ENCODE measurements around the gene MTRR. TPM values are rescaled to one million over a fixed set of nuclear protein-coding genes. Genes with fewer than 3 reads are reported as not detected.

Gene MTRR
- total and polyA plus RNA-seq, 9 of the 15 experiments (the other 6 are each of a cell fraction or from before 2014, with no cell fraction given), result 39.3 to 84.6 (median 66.2) TPM

- no peak for TF ChIP-seq ATF3 (IDR thresholded peaks at IDR 0.05)
- no peak for TF ChIP-seq ATF3 (CRISPR knock-in tag; conservative IDR thresholded peaks at IDR 0.05)
These were observed 11.6 kb upstream of the MTRR start (continued) for GRCh38 chr5:7857361-7857760.

GRCh38 chr5:7857926-7858632, 10.9 kb upstream of the MTRR start:
- ATAC-seq (peak; percentile 81), DNase-seq (ENCODE audit: extremely low read depth in 1 of 4, low spot score in 3 of 4) (peak in 2 of 4 experiments; percentile 35 to 51), FAIRE-seq (peak; percentile 11)
- H3K9me1 ChIP-seq (ENCODE audit: control insufficient read depth, insufficient read depth, low read length), result no peaks in the 10 kb centered on the region
- intact Hi-C loops (cut with micrococcal nuclease) (loop anchor here (5.0 kb wide), 2 partner anchors 41 to 101 kb away; no protein-coding TSS in a partner anchor), in situ Hi-C loops (cut with MboI) (no loop called here)
- H3K4me3 ChIP-seq, result no peak overlapping the region
- H3K36me3 ChIP-seq (ENCODE audit: control insufficient read depth, insufficient read depth, low read length), result peaks cover 42% of the 10 kb centered on the region
- 42% methylated on average over 9 of the region's 9 CpGs for WGBS (ENCODE audit: insufficient coverage, low coverage, missing lambda C conversion rate)
- peaks cover 0 to 10% of the 10 kb centered on the region in 2 experiments; a peak in 4 of 5 replicates for H3K4me1 ChIP-seq (replicated peaks in 1 of 2; ENCODE audit: control insufficient read depth in 2 of 2, insufficient read depth in 2 of 2, low read length in 2 of 2)
- H2AFZ ChIP-seq (ENCODE audit: low read depth, low read length), result no peak overlapping the region
- H3K27ac ChIP-seq (ENCODE audit: extremely low read depth, low read depth, low read length), result no peak overlapping the region; the same call in 2 of the 3 replicates
- H3K79me2 ChIP-seq (ENCODE audit: control insufficient read depth, insufficient read depth, low read length), result no peaks in the 10 kb centered on the region
- BruUV-seq (replicated peaks), result no TSS peak
- ChIA-PET CTCF (ENCODE audit: low intra/inter-chr PET ratio) (interaction anchor here (0.6 kb wide), 1 partner anchor 39 kb away, joined by 3 read pairs; no protein-coding TSS in a partner anchor), POLR2A (interaction anchor here (0.8 to 1.1 kb wide), 3 partner anchors 10 to 14 kb away, joined by 3 to 8 read pairs (median 4); partner anchors contain the start of gene FASTKD3)
- H3K4me2 ChIP-seq (ENCODE audit: insufficient read depth, low read length), result no peak overlapping the region
- no peaks in the 10 kb centered on the region for H3K9me3 ChIP-seq (replicated peaks; ENCODE audit: control insufficient read depth, insufficient read depth, low read depth, low read length)
- H3K9ac ChIP-seq (ENCODE audit: insufficient read depth in 1 of 2, low read depth in 2 of 2, low read length in 2 of 2), result no peak overlapping the region
- H3K27me3 ChIP-seq (ENCODE audit: control insufficient read depth in 2 of 2, insufficient read depth in 2 of 2, low read length in 2 of 2), result no peaks in the 10 kb centered on the region
- H4K20me1 ChIP-seq (replicated peaks; ENCODE audit: control insufficient read depth, insufficient read depth, low read length), result no peaks in the 10 kb centered on the region
- no peak for TF ChIP-seq ZSCAN32 (CRISPR knock-in tag; IDR thresholded peaks at IDR 0.05)
- TF ChIP-seq ATF1 (CRISPR knock-in tag; IDR thresholded peaks at IDR 0.05), result no peak
- no peak for TF ChIP-seq ATF1 (tag; IDR thresholded peaks at IDR 0.05)
- peak; percentile 11; the same call in 1 of the 2 replicates for TF ChIP-seq L3MBTL2 (IDR thresholded peaks at IDR 0.05)
- TF ChIP-seq SRSF1 (IDR thresholded peaks at IDR 0.05; ENCODE audit: low read depth, low read length), result no peak
- peak; percentile 29 for TF ChIP-seq E2F8 (IDR thresholded peaks at IDR 0.05; ENCODE audit: low read depth, partially characterized antibody)
- no peak for TF ChIP-seq PML (IDR thresholded peaks at IDR 0.05; ENCODE audit: low read length)
- peak; percentile 93 for TF ChIP-seq NFE2 (IDR thresholded peaks at IDR 0.05; ENCODE audit: low read depth)
- TF ChIP-seq ZNF507 (tag; conservative IDR thresholded peaks at IDR 0.05), result no peak
- no peak for TF ChIP-seq NR4A1 (CRISPR knock-in tag; IDR thresholded peaks at IDR 0.05)
- TF ChIP-seq NR4A1 (tag; IDR thresholded peaks at IDR 0.05), result no peak
- no peak for TF ChIP-seq ZNF175 (CRISPR knock-in tag; IDR thresholded peaks at IDR 0.05; ENCODE audit: low read depth)
- no peak for TF ChIP-seq ARNT (IDR thresholded peaks at IDR 0.05)
- TF ChIP-seq NCOA1 (IDR thresholded peaks at IDR 0.05; ENCODE audit: low read depth), result no peak
- no peak for TF ChIP-seq MEF2A (IDR thresholded peaks at IDR 0.05; ENCODE audit: control insufficient read depth, low read depth, low read length)
- no peak for TF ChIP-seq KLF1 (tag; IDR thresholded peaks at IDR 0.05)

Data from K562 (cell line).